ENCODE data around the gene METTL5. TPM values are rescaled to one million over a fixed set of nuclear protein-coding genes. Genes with fewer than 3 reads are reported as not detected.
"Not testable (repeated sequence)": the region's sequence is repeated elsewhere in the genome, so short reads cannot be mapped to it uniquely, and the experiment has no call there.

METTL5 gene
- polyA plus RNA-seq, 3 donors: 11.1 to 60.8 (median 51.0) TPM

DNA sequence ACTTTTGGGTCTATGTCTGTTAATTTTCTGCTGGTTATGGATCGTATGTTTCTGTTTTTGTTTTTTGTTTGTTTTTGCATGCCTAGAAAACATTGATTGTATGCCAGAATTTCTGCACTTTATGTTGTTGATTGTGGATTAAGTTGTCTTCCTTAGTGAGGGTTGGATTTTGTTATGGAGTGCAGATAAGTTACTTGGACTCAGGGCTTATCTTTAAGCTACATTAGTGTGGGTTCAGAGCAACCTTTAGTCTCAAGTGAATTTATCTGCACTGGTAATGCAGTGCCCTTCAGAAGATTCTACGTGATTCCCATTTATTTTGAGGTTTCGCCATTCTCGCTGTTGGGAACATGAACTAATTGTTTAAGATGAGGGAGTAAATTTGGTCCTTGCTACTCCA is 35.4 kb upstream of the METTL5 start:
- no peak overlapping the region for H3K4me3 ChIP-seq (replicated peaks in 1 of 3; ENCODE audit: low read depth in 2 of 3, low read length in 3 of 3)
- Mint-ChIP-seq H3K36me3 (peaks cover 22 to 26% of the 10 kb centered on the region in 2 donors), H3K27me3 (ENCODE audit: low read depth in 3 of 3) (peaks cover 0 to 4% (median 0%) of the 10 kb centered on the region in 3 donors), H3K4me3 (no peak overlapping the region), H3K4me1 (no peaks in the 10 kb centered on the region), H3K9me3 (peaks cover 5 to 20% (median 14%) of the 10 kb centered on the region in 7 donors), H3K27ac (no peak overlapping the region)
- 83% methylated on average over 1 of the region's 4 CpGs for WGBS (ENCODE audit: insufficient coverage)
- no peaks in the 10 kb centered on the region for H3K4me1 ChIP-seq (ENCODE audit: control insufficient read depth in 1 of 2, insufficient read depth in 2 of 2, low read length in 2 of 2)
- peaks cover 40% of the 10 kb centered on the region for H4K20me1 ChIP-seq (ENCODE audit: insufficient read depth, low read length)
- H3K79me2 ChIP-seq (ENCODE audit: insufficient read depth, low read length): peaks cover 32% of the 10 kb centered on the region
- H3K9ac ChIP-seq (ENCODE audit: insufficient read depth, low read length, poor library complexity, severe bottlenecking): no peak overlapping the region
- H3K27me3 ChIP-seq (ENCODE audit: control insufficient read depth in 2 of 2, insufficient read depth in 2 of 2, low read length in 2 of 2): no peaks in the 10 kb centered on the region
- DNase-seq: no peak
- H3K9me3 ChIP-seq (replicated peaks in 1 of 2; ENCODE audit: control insufficient read depth in 1 of 2, insufficient read depth in 1 of 2, low read length in 2 of 2): peaks cover 0 to 10% of the 10 kb centered on the region in 2 donors
- H2AFZ ChIP-seq (ENCODE audit: insufficient read depth, low read depth, low read length, poor library complexity, severe bottlenecking): no peak overlapping the region
- no peak overlapping the region for H3K4me2 ChIP-seq (replicated peaks; ENCODE audit: extremely low read depth, low read length, poor library complexity, severe bottlenecking)
- TF ChIP-seq, protein P1, sequence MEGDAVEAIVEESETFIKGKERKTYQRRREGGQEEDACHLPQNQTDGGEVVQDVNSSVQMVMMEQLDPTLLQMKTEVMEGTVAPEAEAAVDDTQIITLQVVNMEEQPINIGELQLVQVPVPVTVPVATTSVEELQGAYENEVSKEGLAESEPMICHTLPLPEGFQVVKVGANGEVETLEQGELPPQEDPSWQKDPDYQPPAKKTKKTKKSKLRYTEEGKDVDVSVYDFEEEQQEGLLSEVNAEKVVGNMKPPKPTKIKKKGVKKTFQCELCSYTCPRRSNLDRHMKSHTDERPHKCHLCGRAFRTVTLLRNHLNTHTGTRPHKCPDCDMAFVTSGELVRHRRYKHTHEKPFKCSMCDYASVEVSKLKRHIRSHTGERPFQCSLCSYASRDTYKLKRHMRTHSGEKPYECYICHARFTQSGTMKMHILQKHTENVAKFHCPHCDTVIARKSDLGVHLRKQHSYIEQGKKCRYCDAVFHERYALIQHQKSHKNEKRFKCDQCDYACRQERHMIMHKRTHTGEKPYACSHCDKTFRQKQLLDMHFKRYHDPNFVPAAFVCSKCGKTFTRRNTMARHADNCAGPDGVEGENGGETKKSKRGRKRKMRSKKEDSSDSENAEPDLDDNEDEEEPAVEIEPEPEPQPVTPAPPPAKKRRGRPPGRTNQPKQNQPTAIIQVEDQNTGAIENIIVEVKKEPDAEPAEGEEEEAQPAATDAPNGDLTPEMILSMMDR (IDR thresholded peaks at IDR 0.05): no peak
- no peaks in the 10 kb centered on the region for H3K36me3 ChIP-seq (replicated peaks in 1 of 2; ENCODE audit: control insufficient read depth in 1 of 2, insufficient read depth in 2 of 2, low read length in 2 of 2)
- intact Hi-C loops (cut with micrococcal nuclease): no loop called here
- H3K27ac ChIP-seq (ENCODE audit: low read depth in 1 of 2, low read length in 2 of 2): no peak overlapping the region

DNA sequence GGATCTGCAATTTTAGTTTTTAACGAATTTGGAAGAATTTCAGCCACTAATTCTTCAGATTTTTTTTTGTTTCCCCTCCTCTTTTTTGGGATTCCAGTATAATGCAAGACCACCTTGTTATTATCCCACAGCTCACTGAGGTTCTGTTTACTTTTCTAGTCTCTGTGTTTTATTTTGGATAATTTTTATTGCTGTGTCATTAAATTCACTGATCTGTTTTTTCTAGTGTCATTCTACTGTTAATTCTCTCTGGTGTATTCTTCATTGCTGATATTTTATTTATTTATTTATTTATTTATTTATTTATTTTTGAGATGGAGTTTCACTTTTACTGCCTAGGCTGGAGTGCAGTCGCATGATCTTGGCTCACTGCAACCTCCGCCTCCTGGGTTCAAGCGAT is 34.7 kb upstream of the METTL5 start:
- Mint-ChIP-seq H3K27me3 (ENCODE audit: low read depth in 3 of 3) (peaks cover 0 to 4% (median 0%) of the 10 kb centered on the region in 3 donors), H3K9me3 (peaks cover 5 to 20% (median 14%) of the 10 kb centered on the region in 7 donors), H3K36me3 (peaks cover 22 to 26% of the 10 kb centered on the region in 2 donors), H3K4me3 (no peak overlapping the region), H3K4me1 (no peaks in the 10 kb centered on the region), H3K27ac (peak overlapping the region in 1 of 7 donors; percentile 36)
- Histone ChIP-seq H3K27ac (ENCODE audit: low read depth in 1 of 2, low read length in 2 of 2) (no peak overlapping the region), H3K9ac (ENCODE audit: insufficient read depth, low read length, poor library complexity, severe bottlenecking) (no peak overlapping the region), H3K4me3 (replicated peaks in 1 of 3; ENCODE audit: low read depth in 2 of 3, low read length in 3 of 3) (no peak overlapping the region), H3K79me2 (ENCODE audit: insufficient read depth, low read length) (peaks cover 30% of the 10 kb centered on the region), H3K4me1 (ENCODE audit: control insufficient read depth in 1 of 2, insufficient read depth in 2 of 2, low read length in 2 of 2) (no peaks in the 10 kb centered on the region), H2AFZ (ENCODE audit: insufficient read depth, low read depth, low read length, poor library complexity, severe bottlenecking) (no peak overlapping the region), H3K27me3 (ENCODE audit: control insufficient read depth in 2 of 2, insufficient read depth in 2 of 2, low read length in 2 of 2) (no peaks in the 10 kb centered on the region), H3K36me3 (replicated peaks in 1 of 2; ENCODE audit: control insufficient read depth in 1 of 2, insufficient read depth in 2 of 2, low read length in 2 of 2) (no peaks in the 10 kb centered on the region), H3K4me2 (replicated peaks; ENCODE audit: extremely low read depth, low read length, poor library complexity, severe bottlenecking) (no peak overlapping the region), H4K20me1 (ENCODE audit: insufficient read depth, low read length) (peaks cover 37% of the 10 kb centered on the region), H3K9me3 (replicated peaks in 1 of 2; ENCODE audit: control insufficient read depth in 1 of 2, insufficient read depth in 1 of 2, low read length in 2 of 2) (peaks cover 0 to 10% of the 10 kb centered on the region in 2 donors)
- TF ChIP-seq, protein P1 (IDR thresholded peaks at IDR 0.05): no peak
- WGBS (ENCODE audit: insufficient coverage): 100% methylated on average over 3 of the region's 4 CpGs
- DNase-seq: no peak
- intact Hi-C loops (cut with micrococcal nuclease): no loop called here

- WGBS (ENCODE audit: insufficient coverage): 97% methylated on average over 8 of the region's 42 CpGs
- DNase-seq: not testable (repeated sequence)
Observed at GRCh38 chr2:169855281-169856258, 30.9 kb upstream of the METTL5 start.

More at GRCh38 chr2:169855281-169856258, 30.9 kb upstream of the METTL5 start:
- H3K9me3 ChIP-seq (replicated peaks in 1 of 2; ENCODE audit: control insufficient read depth in 1 of 2, insufficient read depth in 1 of 2, low read length in 2 of 2); H3K9ac ChIP-seq (ENCODE audit: insufficient read depth, low read length, poor library complexity, severe bottlenecking); H3K27ac ChIP-seq (ENCODE audit: low read depth in 1 of 2, low read length in 2 of 2); H3K4me3 ChIP-seq (replicated peaks in 1 of 3; ENCODE audit: low read depth in 2 of 3, low read length in 3 of 3); H3K27me3 Mint-ChIP-seq (ENCODE audit: low read depth in 3 of 3); H3K4me3 Mint-ChIP-seq; H3K4me1 Mint-ChIP-seq; H3K4me2 ChIP-seq (replicated peaks; ENCODE audit: extremely low read depth, low read length, poor library complexity, severe bottlenecking); H3K27me3 ChIP-seq (ENCODE audit: control insufficient read depth in 2 of 2, insufficient read depth in 2 of 2, low read length in 2 of 2); H3K27ac Mint-ChIP-seq; H3K4me1 ChIP-seq (ENCODE audit: control insufficient read depth in 1 of 2, insufficient read depth in 2 of 2, low read length in 2 of 2); H2AFZ ChIP-seq (ENCODE audit: insufficient read depth, low read depth, low read length, poor library complexity, severe bottlenecking); intact Hi-C loops (cut with micrococcal nuclease); H3K36me3 ChIP-seq (replicated peaks in 1 of 2; ENCODE audit: control insufficient read depth in 1 of 2, insufficient read depth in 2 of 2, low read length in 2 of 2): not testable (repeated sequence)
- Histone ChIP-seq H3K79me2 (ENCODE audit: insufficient read depth, low read length) (peaks cover 22% of the 10 kb centered on the region), H4K20me1 (ENCODE audit: insufficient read depth, low read length) (peaks cover 29% of the 10 kb centered on the region)
- H3K9me3 Mint-ChIP-seq: peaks cover 2 to 18% (median 14%) of the 10 kb centered on the region in 7 donors
- peaks cover 21 to 34% of the 10 kb centered on the region in 2 donors for H3K36me3 Mint-ChIP-seq

Data from CD14-positive monocyte (primary cell).